ENCODE data around the gene PDIA2.

PDIA2 gene

GRCh38 chr16:284204-285120 is 1.5 kb downstream of the PDIA2 start:
- no peak overlapping the region for H3K4me3 ChIP-seq (ENCODE audit: low read length)
- no peak overlapping the region for H3K27ac ChIP-seq (ENCODE audit: low read length)
- H3K9ac ChIP-seq (ENCODE audit: low read depth, low read length) = no peak overlapping the region
- H3K27me3 ChIP-seq (ENCODE audit: insufficient read depth, low read length) = peaks cover 23% of the 10 kb centered on the region
- no peaks in the 10 kb centered on the region for H3K4me1 ChIP-seq (ENCODE audit: insufficient read depth, low read length)
- H3K9me3 ChIP-seq (ENCODE audit: insufficient read depth, low read depth, low read length) = no peaks in the 10 kb centered on the region
- H3K36me3 ChIP-seq (ENCODE audit: insufficient read depth, low read depth, low read length) = peaks cover 28% of the 10 kb centered on the region

- no peak overlapping the region for H3K9ac ChIP-seq (ENCODE audit: low read depth, low read length)
- H3K9me3 ChIP-seq (ENCODE audit: insufficient read depth, low read depth, low read length) = no peaks in the 10 kb centered on the region
- peaks cover 32% of the 10 kb centered on the region for H3K36me3 ChIP-seq (ENCODE audit: insufficient read depth, low read depth, low read length)
- H3K27ac ChIP-seq (ENCODE audit: low read length) = no peak overlapping the region
- H3K4me1 ChIP-seq (ENCODE audit: insufficient read depth, low read length) = no peaks in the 10 kb centered on the region
- no peak overlapping the region for H3K4me3 ChIP-seq (ENCODE audit: low read length)
- H3K27me3 ChIP-seq (ENCODE audit: insufficient read depth, low read length) = peaks cover 15% of the 10 kb centered on the region
Observed at GRCh38 chr16:285146-286055, 2.4 kb downstream of the PDIA2 start.

GRCh38 chr16:286491-287297 is 3.7 kb downstream of the PDIA2 start:
- Histone ChIP-seq H3K9me3 (ENCODE audit: insufficient read depth, low read depth, low read length) (no peaks in the 10 kb centered on the region), H3K27ac (ENCODE audit: low read length) (no peak overlapping the region), H3K4me1 (ENCODE audit: insufficient read depth, low read length) (no peaks in the 10 kb centered on the region), H3K27me3 (ENCODE audit: insufficient read depth, low read length) (peaks cover 4% of the 10 kb centered on the region), H3K36me3 (ENCODE audit: insufficient read depth, low read depth, low read length) (peaks cover 38% of the 10 kb centered on the region), H3K9ac (ENCODE audit: low read depth, low read length) (no peak overlapping the region), H3K4me3 (ENCODE audit: low read length) (no peak overlapping the region)

GRCh38 chr16:287298-287811 is 4.4 kb downstream of the PDIA2 start:
- Histone ChIP-seq H3K4me3 (ENCODE audit: low read length) (no peak overlapping the region), H3K27me3 (ENCODE audit: insufficient read depth, low read length) (no peaks in the 10 kb centered on the region), H3K9me3 (ENCODE audit: insufficient read depth, low read depth, low read length) (no peaks in the 10 kb centered on the region), H3K9ac (ENCODE audit: low read depth, low read length) (no peak overlapping the region), H3K36me3 (ENCODE audit: insufficient read depth, low read depth, low read length) (peaks cover 43% of the 10 kb centered on the region), H3K4me1 (ENCODE audit: insufficient read depth, low read length) (no peaks in the 10 kb centered on the region), H3K27ac (ENCODE audit: low read length) (no peak overlapping the region)

- Histone ChIP-seq H3K27ac (ENCODE audit: low read length) (no peak overlapping the region), H3K4me1 (ENCODE audit: insufficient read depth, low read length) (no peaks in the 10 kb centered on the region), H3K27me3 (ENCODE audit: insufficient read depth, low read length) (no peaks in the 10 kb centered on the region), H3K9me3 (ENCODE audit: insufficient read depth, low read depth, low read length) (no peaks in the 10 kb centered on the region), H3K36me3 (ENCODE audit: insufficient read depth, low read depth, low read length) (peaks cover 48% of the 10 kb centered on the region), H3K4me3 (ENCODE audit: low read length) (no peak overlapping the region), H3K9ac (ENCODE audit: low read depth, low read length) (no peak overlapping the region)
Observed at GRCh38 chr16:287981-288920, 5.3 kb downstream of the PDIA2 start.

GRCh38 chr16:289395-289997 is 6.5 kb downstream of the PDIA2 start:
- peaks cover 53% of the 10 kb centered on the region for H3K36me3 ChIP-seq (ENCODE audit: insufficient read depth, low read depth, low read length)
- H3K27ac ChIP-seq (ENCODE audit: low read length) = no peak overlapping the region
- H3K4me3 ChIP-seq (ENCODE audit: low read length) = no peak overlapping the region
- H3K9me3 ChIP-seq (ENCODE audit: insufficient read depth, low read depth, low read length) = no peaks in the 10 kb centered on the region
- H3K27me3 ChIP-seq (ENCODE audit: insufficient read depth, low read length) = no peaks in the 10 kb centered on the region
- H3K9ac ChIP-seq (ENCODE audit: low read depth, low read length) = no peak overlapping the region
- H3K4me1 ChIP-seq (ENCODE audit: insufficient read depth, low read length) = no peaks in the 10 kb centered on the region

GRCh38 chr16:290015-290680 is 7.2 kb downstream of the PDIA2 start:
- no peaks in the 10 kb centered on the region for H3K27me3 ChIP-seq (ENCODE audit: insufficient read depth, low read length)
- no peak overlapping the region for H3K4me3 ChIP-seq (ENCODE audit: low read length)
- peaks cover 53% of the 10 kb centered on the region for H3K36me3 ChIP-seq (ENCODE audit: insufficient read depth, low read depth, low read length)
- no peak overlapping the region for H3K27ac ChIP-seq (ENCODE audit: low read length)
- no peaks in the 10 kb centered on the region for H3K9me3 ChIP-seq (ENCODE audit: insufficient read depth, low read depth, low read length)
- no peak overlapping the region for H3K9ac ChIP-seq (ENCODE audit: low read depth, low read length)
- no peaks in the 10 kb centered on the region for H3K4me1 ChIP-seq (ENCODE audit: insufficient read depth, low read length)

- peaks cover 53% of the 10 kb centered on the region for H3K36me3 ChIP-seq (ENCODE audit: insufficient read depth, low read depth, low read length)
Observed at GRCh38 chr16:290681-291405, 7.9 kb downstream of the PDIA2 start.

GRCh38 chr16:291539-291938 is 8.6 kb downstream of the PDIA2 start:
- H3K4me1 ChIP-seq (ENCODE audit: insufficient read depth, low read length) = no peaks in the 10 kb centered on the region
- no peak overlapping the region for H3K27ac ChIP-seq (ENCODE audit: low read length)
- no peaks in the 10 kb centered on the region for H3K27me3 ChIP-seq (ENCODE audit: insufficient read depth, low read length)
- H3K36me3 ChIP-seq (ENCODE audit: insufficient read depth, low read depth, low read length) = peaks cover 50% of the 10 kb centered on the region
- H3K9me3 ChIP-seq (ENCODE audit: insufficient read depth, low read depth, low read length) = no peaks in the 10 kb centered on the region
- no peak overlapping the region for H3K9ac ChIP-seq (ENCODE audit: low read depth, low read length)
- H3K4me3 ChIP-seq (ENCODE audit: low read length) = no peak overlapping the region

More at GRCh38 chr16:290681-291405, 7.9 kb downstream of the PDIA2 start:
- no peak overlapping the region for H3K27ac ChIP-seq (ENCODE audit: low read length)
- no peaks in the 10 kb centered on the region for H3K9me3 ChIP-seq (ENCODE audit: insufficient read depth, low read depth, low read length)
- no peak overlapping the region for H3K9ac ChIP-seq (ENCODE audit: low read depth, low read length)
- no peak overlapping the region for H3K4me3 ChIP-seq (ENCODE audit: low read length)
- H3K27me3 ChIP-seq (ENCODE audit: insufficient read depth, low read length) = no peaks in the 10 kb centered on the region
- H3K4me1 ChIP-seq (ENCODE audit: insufficient read depth, low read length) = no peaks in the 10 kb centered on the region

All from iPS-20b (cell line).